H1 (cell line): ENCODE results near the gene C7orf25. TPM values are rescaled to one million over a fixed set of nuclear protein-coding genes. Genes with fewer than 3 reads are reported as not detected.

ENCODE experiments used
- CTCF ChIA-PET: fragments of 300-600 bp; sonication (Branson Sonifier 250); formaldehyde crosslinking; loops from one replicate; lab custom pipeline; 2021; ENCODE audit not compliant: partially characterized antibody; lab: Charles Lee
- POLR2A ChIA-PET: fragments of 300-600 bp; sonication (Branson Sonifier 250); formaldehyde crosslinking; loops from one replicate; lab custom pipeline; 2021; ENCODE audit warnings: inconsistent platforms; ENCODE audit not compliant: partially characterized antibody; lab: Charles Lee
- DNase-seq, 2 experiments: peaks; one replicate each; pipeline versions ENCODE4 v3.0.0 to v3.0.0-alpha.2; 2010 to 2022; ENCODE audit warnings: low spot score in 2 of 2, low read depth in 1 of 2, mixed read lengths in 1 of 2
- FAIRE-seq: peaks from 2 replicates; lab custom pipeline; 2011; peaks lifted over from hg19 to GRCh38; lab: Jason Lieb, UNC
- H2AFZ ChIP-seq: 2 replicates; pipeline ENCODE4 v1.8.1; 2012; ENCODE audit warnings: low read length, inconsistent platforms
- H2AK5ac ChIP-seq: 2 replicates; pipeline ENCODE4 v1.6.1; 2013; ENCODE audit warnings: low read depth, low read length
- H2BK120ac ChIP-seq: replicated peaks from 2 replicates; pipeline ENCODE3; 2013; ENCODE audit warnings: low read depth, low read length, inconsistent platforms
- H2BK12ac ChIP-seq: 2 replicates; pipeline ENCODE4 v1.6.1; 2013; ENCODE audit warnings: low read depth, low read length
- H2BK15ac ChIP-seq: 2 replicates; pipeline ENCODE4 v1.6.1; 2013; ENCODE audit warnings: low read length
- H2BK20ac ChIP-seq: 2 replicates; pipeline ENCODE4 v1.6.1; 2013; ENCODE audit warnings: low read length
- H2BK5ac ChIP-seq: 2 replicates; pipeline ENCODE4 v1.6.1; 2013; ENCODE audit warnings: low read depth, low read length
- H3K14ac ChIP-seq: 2 replicates; pipeline ENCODE4 v1.6.1; 2013; ENCODE audit warnings: inconsistent platforms; ENCODE audit not compliant: insufficient read length
- H3K18ac ChIP-seq: 2 replicates; pipeline ENCODE4 v1.6.1; 2013; ENCODE audit warnings: low read length; ENCODE audit errors: extremely low read depth
- H3K23ac ChIP-seq: 2 replicates; pipeline ENCODE4 v1.6.1; 2013; ENCODE audit warnings: inconsistent platforms; ENCODE audit not compliant: insufficient read length
- H3K23me2 ChIP-seq: 2 replicates; pipeline ENCODE4 v1.6.1; 2013; ENCODE audit warnings: low read depth, low read length
- H3K27ac ChIP-seq: 2 replicates; pipeline ENCODE4 v1.6.1; 2011; ENCODE audit warnings: low read depth, low read length, inconsistent platforms
- H3K27me3 ChIP-seq, 4 experiments: replicated peaks in 1 of 4; 1 replicate in 1 of 4; 2 replicates in 3 of 4; pipeline versions ENCODE4 v1.6.1 to v1.8.1; 2011 to 2013; ENCODE audit warnings: low read length in 3 of 4, mild to moderate bottlenecking in 3 of 4, inconsistent platforms in 2 of 4, mixed read lengths in 2 of 4, moderate library complexity in 1 of 4; ENCODE audit not compliant: control insufficient read depth in 3 of 4, insufficient read depth in 3 of 4; ENCODE audit errors: extremely low read depth in 1 of 4
- H3K36me3 ChIP-seq, 4 experiments: 2 replicates each; pipeline versions ENCODE4 v1.6.1 to v1.8.1; 2011 to 2013; ENCODE audit warnings: mild to moderate bottlenecking in 4 of 4, low read length in 3 of 4, moderate library complexity in 2 of 4, control low read depth in 1 of 4, inconsistent platforms in 1 of 4; ENCODE audit not compliant: insufficient read depth in 4 of 4, control insufficient read depth in 2 of 4
- H3K4ac ChIP-seq: replicated peaks from 2 replicates; pipeline ENCODE3; 2013; ENCODE audit warnings: low read length, low read depth, mixed read lengths, inconsistent platforms; ENCODE audit not compliant: insufficient read length
- H3K4me1 ChIP-seq, 4 experiments: replicated peaks in 1 of 4; 1 replicate in 1 of 4; 2 replicates in 3 of 4; pipeline versions ENCODE4 v1.6.1 to v1.8.1; 2011 to 2013; ENCODE audit warnings: low read length in 3 of 4, inconsistent platforms in 2 of 4, mixed read lengths in 1 of 4; ENCODE audit not compliant: insufficient read depth in 4 of 4, control insufficient read depth in 3 of 4
- H3K4me2 ChIP-seq, 2 experiments: 2 replicates each; pipeline versions ENCODE4 v1.6.1 to v1.8.1; 2011 to 2013; ENCODE audit warnings: low read depth in 2 of 2, low read length in 2 of 2, control low read depth in 1 of 2, inconsistent platforms in 1 of 2, mild to moderate bottlenecking in 1 of 2; ENCODE audit not compliant: insufficient read depth in 1 of 2
- H3K4me3 ChIP-seq, 4 experiments: fragments of 200-600, 300-600 bp in 1 of 4; sonication (generic), shearing (Covaris generic), sonication (Bioruptor Twin) in 1 of 4; 2 replicates each; pipeline versions ENCODE4 v1.5.1 to v1.8.1; 2011 to 2016; ENCODE audit warnings: low read length in 4 of 4, low read depth in 3 of 4, control low read depth in 2 of 4, inconsistent platforms in 2 of 4, mild to moderate bottlenecking in 2 of 4, mixed read lengths in 1 of 4, moderate library complexity in 1 of 4; ENCODE audit not compliant: insufficient read depth in 2 of 4; ENCODE audit errors: extremely low read depth in 1 of 4
- H3K56ac ChIP-seq: replicated peaks from 2 replicates; pipeline ENCODE3; 2013; ENCODE audit warnings: low read depth, mild to moderate bottlenecking, mixed read lengths, low read length, inconsistent platforms; ENCODE audit not compliant: insufficient read length
- H3K79me1 ChIP-seq: 2 replicates; pipeline ENCODE4 v1.6.1; 2013; ENCODE audit warnings: low read depth, low read length, control low read depth
- H3K79me2 ChIP-seq, 2 experiments: 2 replicates each; pipeline versions ENCODE4 v1.6.1 to v1.8.1; 2012 to 2013; ENCODE audit warnings: low read length in 2 of 2, mild to moderate bottlenecking in 2 of 2, inconsistent platforms in 1 of 2; ENCODE audit not compliant: insufficient read depth in 2 of 2, control insufficient read depth in 1 of 2
- H3K9ac ChIP-seq, 4 experiments: replicated peaks in 1 of 4; 1 replicate in 1 of 4; 2 replicates in 3 of 4; pipeline versions ENCODE4 v1.6.1 to v1.8.1; 2011 to 2013; ENCODE audit warnings: low read depth in 3 of 4, low read length in 3 of 4, control low read depth in 2 of 4, mild to moderate bottlenecking in 2 of 4, moderate library complexity in 2 of 4, inconsistent platforms in 1 of 4; ENCODE audit errors: extremely low read depth in 1 of 4
- H3K9me3 ChIP-seq, 2 experiments: 2 replicates each; pipeline versions ENCODE4 v1.6.1 to v1.8.1; 2012 to 2013; ENCODE audit warnings: mild to moderate bottlenecking in 2 of 2, moderate library complexity in 2 of 2, control low read depth in 1 of 2, inconsistent platforms in 1 of 2, low read depth in 1 of 2, low read length in 1 of 2, mixed read lengths in 1 of 2; ENCODE audit not compliant: insufficient read depth in 2 of 2
- H4K20me1 ChIP-seq, 2 experiments: replicated peaks in 1 of 2; 2 replicates each; pipeline versions ENCODE3 to v1.8.1; 2011 to 2013; ENCODE audit warnings: inconsistent platforms in 2 of 2, low read length in 2 of 2, mild to moderate bottlenecking in 1 of 2; ENCODE audit not compliant: insufficient read depth in 2 of 2, control insufficient read depth in 1 of 2
- H4K5ac ChIP-seq: 2 replicates; pipeline ENCODE4 v1.6.1; 2013; ENCODE audit warnings: low read length, low read depth, mixed read lengths, inconsistent platforms; ENCODE audit not compliant: insufficient read length
- H4K8ac ChIP-seq: 2 replicates; pipeline ENCODE4 v1.8.0; 2013; ENCODE audit warnings: mild to moderate bottlenecking, moderate library complexity, low read length, inconsistent platforms; ENCODE audit not compliant: insufficient read depth; ENCODE audit errors: extremely low read depth
- H4K91ac ChIP-seq: replicated peaks from 2 replicates; pipeline ENCODE3; 2013; ENCODE audit warnings: low read length, mixed read lengths, inconsistent platforms; ENCODE audit not compliant: insufficient read length
- CEBPB ChIP-seq: IDR thresholded peaks from 2 replicates; pipeline ENCODE4 v1.6.1; 2012; ENCODE audit warnings: low read depth, low read length
- GTF2F1 ChIP-seq: IDR thresholded peaks from 2 replicates; pipeline ENCODE4 v1.6.1; 2012; ENCODE audit warnings: low read depth, low read length, improper control_type of control experiment, borderline replicate concordance
- HDAC6 ChIP-seq: IDR thresholded peaks from one replicate; pipeline ENCODE4 v1.7.1; 2012; ENCODE audit warnings: low read depth, mild to moderate bottlenecking, inconsistent platforms, low read length, moderate library complexity
- MAFK ChIP-seq: IDR thresholded peaks from 2 replicates; pipeline ENCODE4 v1.6.1; 2012; ENCODE audit warnings: low read depth, mild to moderate bottlenecking, improper control_type of control experiment, low read length
- RBBP5 ChIP-seq: IDR thresholded peaks from 2 replicates; pipeline ENCODE4 v1.7.1; 2012; ENCODE audit warnings: low read depth, mild to moderate bottlenecking, inconsistent platforms, low read length, moderate library complexity, borderline replicate concordance
- SIRT6 ChIP-seq: IDR thresholded peaks from one replicate; pipeline ENCODE4 v1.7.1; 2012; ENCODE audit warnings: low read length, inconsistent platforms
- SUZ12 ChIP-seq: fragments of 200-600 bp; sonication (generic); IDR thresholded peaks from 2 replicates; pipeline ENCODE4 v1.6.1; 2012; ENCODE audit warnings: mild to moderate bottlenecking, inconsistent platforms, low read length, moderate library complexity, mixed read lengths
- TEAD4 ChIP-seq: IDR thresholded peaks from 2 replicates; pipeline ENCODE4 v1.6.1; 2012; ENCODE audit warnings: low read depth, low read length, inconsistent platforms, mixed read lengths
- WGBS, 2 experiments: shearing (Covaris generic) in 1 of 2; methylation state at CpG; one replicate each; pipeline versions ENCODE4 v1.1.6 to v1.1.7; 2013 to 2015; ENCODE audit warnings: low lambda C conversion rate in 2 of 2, mixed read lengths in 2 of 2, inconsistent platforms in 1 of 2, low coverage in 1 of 2, missing lambda C conversion rate in 1 of 2; ENCODE audit not compliant: insufficient replicate concordance in 2 of 2, insufficient coverage in 1 of 2, insufficient read length in 1 of 2; ENCODE audit errors: extremely low coverage in 1 of 2, missing lambda C conversion rate in 1 of 2; 5-methylcytosine and 5-hydroxymethylcytosine counted together
- polyA plus RNA-seq, 7 experiments: library from polyadenylated mRNA; depleted of rRNA in 3 of 7; stranded (reverse) in 5 of 7; unstranded in 2 of 7; fragments of >200 nt in 5 of 7; fragments of 200-250 nt in 2 of 7; gene quantifications; 1 replicate in 5 of 7; 2 replicates in 1 of 7; 4 replicates in 1 of 7; pipeline versions ENCODE4 v1.2.1 to v1.2.3, GENCODE V29; 2011 to 2013; ENCODE audit warnings: missing spikeins in 2 of 7, mixed read lengths in 2 of 7
- total RNA-seq: library from RNA; stranded (reverse); fragmentation: NEBNext Ultra II Directional; extraction: Animal tissue kit (Norgen Biotek cat#: 25700); gene quantifications from 2 replicates; pipeline ENCODE4 v1.2.1, GENCODE V29; 2021
- TF ChIP-seq, protein P1 (sequence below): IDR thresholded peaks from 2 replicates; pipeline ENCODE4 v1.6.1; 2012; ENCODE audit warnings: low read length, inconsistent platforms

The C7orf25 gene
- total and polyA plus RNA-seq, 2 of the 8 experiments (the other 6 are each of a cell fraction or from before 2014, with no cell fraction given): 0.70 to 4.5 TPM

DNA sequence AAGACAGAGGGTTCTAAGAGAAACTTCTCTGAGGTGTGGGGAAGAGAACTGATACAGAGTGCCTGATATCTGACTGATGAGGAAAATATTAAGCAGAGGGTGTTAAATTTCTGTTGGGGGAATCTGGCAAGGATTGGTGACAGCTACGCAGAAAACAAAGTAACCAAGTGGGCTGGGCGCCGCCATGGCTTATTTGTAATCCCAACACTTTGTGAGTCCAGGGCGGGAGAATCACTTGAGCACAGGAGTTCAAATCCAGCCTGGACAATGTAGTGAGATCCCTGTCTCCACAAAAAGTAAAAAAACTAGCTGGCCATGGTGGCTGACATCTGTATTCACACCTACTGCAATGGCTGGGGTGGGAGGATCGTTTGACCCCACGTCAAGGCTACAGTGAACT is 2.1 kb upstream of the C7orf25 start:
- Histone ChIP-seq H3K23ac (no peak overlapping the region), H3K56ac (no peak overlapping the region), H3K4me2 (no peak overlapping the region), H4K5ac (no peak overlapping the region), H3K4ac (no peak overlapping the region), H2AFZ (no peak overlapping the region), H3K79me1 (peaks cover 4% of the 10 kb centered on the region; the same call in 1 of the 2 replicates), H4K20me1 (peaks cover 0 to 1% of the 10 kb centered on the region in 2 experiments), H3K79me2 (peaks cover 0 to 10% of the 10 kb centered on the region in 2 experiments; a peak in 2 of 4 replicates), H2BK12ac (no peak overlapping the region), H3K18ac (no peak overlapping the region), H3K9me3 (no peaks in the 10 kb centered on the region), H3K27ac (no peak overlapping the region), H3K36me3 (peaks cover 2 to 42% (median 16%) of the 10 kb centered on the region in 4 experiments; a peak in 5 of 8 replicates), H2BK20ac (no peak overlapping the region), H2AK5ac (no peak overlapping the region), H3K9ac (no peak overlapping the region), H4K8ac (no peak overlapping the region), H3K4me1 (peaks cover 2 to 11% (median 5%) of the 10 kb centered on the region in 4 experiments; a peak in 6 of 7 replicates), H4K91ac (no peak overlapping the region), H3K14ac (no peak overlapping the region), H3K27me3 (no peaks in the 10 kb centered on the region), H3K4me3 (no peak overlapping the region), H2BK15ac (no peak overlapping the region), H2BK120ac (no peak overlapping the region), H3K23me2 (peaks cover 2% of the 10 kb centered on the region; the same call in 1 of the 2 replicates), H2BK5ac (no peak overlapping the region)
- 82% methylated on average over 6 of the region's 6 CpGs; no CpG with 5 or more reads in 1 of the 2 experiments for WGBS, 2 experiments
- ChIA-PET CTCF (interaction anchor here (1.2 kb wide), 1 partner anchor 297 kb away, joined by 3 read pairs; no protein-coding TSS in a partner anchor), POLR2A (interaction anchor here (9.1 kb wide), 1 partner anchor 13 kb away, joined by 112 read pairs; the partner anchor contains the start of genes MRPL32 and PSMA2)
- FAIRE-seq: no peak
- DNase-seq: no peak
- TF ChIP-seq MAFK (no peak), RBBP5 (no peak), SIRT6 (no peak), CEBPB (no peak), GTF2F1 (no peak), SUZ12 (no peak), TEAD4 (no peak), HDAC6 (no peak)
- TF ChIP-seq, protein P1, sequence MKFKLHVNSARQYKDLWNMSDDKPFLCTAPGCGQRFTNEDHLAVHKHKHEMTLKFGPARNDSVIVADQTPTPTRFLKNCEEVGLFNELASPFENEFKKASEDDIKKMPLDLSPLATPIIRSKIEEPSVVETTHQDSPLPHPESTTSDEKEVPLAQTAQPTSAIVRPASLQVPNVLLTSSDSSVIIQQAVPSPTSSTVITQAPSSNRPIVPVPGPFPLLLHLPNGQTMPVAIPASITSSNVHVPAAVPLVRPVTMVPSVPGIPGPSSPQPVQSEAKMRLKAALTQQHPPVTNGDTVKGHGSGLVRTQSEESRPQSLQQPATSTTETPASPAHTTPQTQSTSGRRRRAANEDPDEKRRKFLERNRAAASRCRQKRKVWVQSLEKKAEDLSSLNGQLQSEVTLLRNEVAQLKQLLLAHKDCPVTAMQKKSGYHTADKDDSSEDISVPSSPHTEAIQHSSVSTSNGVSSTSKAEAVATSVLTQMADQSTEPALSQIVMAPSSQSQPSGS: no peak
